GM19455 (cell line): ENCODE data around the gene NDUFS4.
"Not testable (repeated sequence)": the region's sequence is repeated elsewhere in the genome, so short reads cannot be mapped to it uniquely, and the experiment has no call there.

Experiments used
- ATAC-seq: cut with Tn5 transposase; IDR thresholded peaks from one replicate; pipeline ENCODE4 v1.9.1; 2021; ENCODE audit not compliant: unreplicated experiment

NDUFS4 gene

GRCh38 chr5:53649352-53649751 lies 88.9 kb downstream of the NDUFS4 start:
- ATAC-seq = no peak

- not testable (repeated sequence) for ATAC-seq
These were observed 100.1 kb downstream of the NDUFS4 start for GRCh38 chr5:53660573-53660972.

- ATAC-seq = not testable (repeated sequence)
These were observed 104.9 kb downstream of the NDUFS4 start for GRCh38 chr5:53665313-53665712.

- ATAC-seq = no peak
These were observed 107.2 kb downstream of the NDUFS4 start for GRCh38 chr5:53667621-53668020.

- no peak for ATAC-seq
These were observed 111.0 kb downstream of the NDUFS4 start for GRCh38 chr5:53671447-53671846.

GRCh38 chr5:53674121-53674520 lies 113.7 kb downstream of the NDUFS4 start:
- ATAC-seq = no peak

- ATAC-seq = no peak
These were observed 117.2 kb downstream of the NDUFS4 start for GRCh38 chr5:53677632-53678031.

- no peak for ATAC-seq
These were observed 118.7 kb downstream of the NDUFS4 start for GRCh38 chr5:53678981-53679660.

GRCh38 chr5:53681079-53681478 lies 120.6 kb downstream of the NDUFS4 start:
- no peak for ATAC-seq

- no peak for ATAC-seq
These were observed 130.6 kb downstream of the NDUFS4 start for GRCh38 chr5:53691014-53691413.

GRCh38 chr5:53694520-53695022 lies 134.1 kb downstream of the NDUFS4 start:
- ATAC-seq = no peak

GRCh38 chr5:53710405-53710804 lies 150.0 kb downstream of the NDUFS4 start:
- ATAC-seq = not testable (repeated sequence)

GRCh38 chr5:53712327-53712726 lies 151.9 kb downstream of the NDUFS4 start:
- ATAC-seq = no peak

- no peak for ATAC-seq
These were observed 153.7 kb downstream of the NDUFS4 start for GRCh38 chr5:53713978-53714666.

GRCh38 chr5:53714667-53715010 lies 154.2 kb downstream of the NDUFS4 start:
- no peak for ATAC-seq

GRCh38 chr5:53726121-53726520 lies 165.7 kb downstream of the NDUFS4 start:
- no peak for ATAC-seq

GRCh38 chr5:53730943-53731342 lies 170.5 kb downstream of the NDUFS4 start:
- no peak for ATAC-seq
